ENCODE data around the gene PDPN.
A peak's percentile ranks its signal among the peaks of the same experiment; 100 is the strongest.

Gene PDPN

GRCh38 chr1:13628218-13628617, 44.6 kb downstream of the PDPN start:
- in situ Hi-C loops (cut with HindIII; ENCODE audit: low pct_unique_long_range_greater_than_20kb, low sequenced_read_pairs) = no loop called here
- TF ChIP-seq JUND (IDR thresholded peaks at IDR 0.05; ENCODE audit: low read depth) = no peak
- no peak for DNase-seq (ENCODE audit: low read depth in 1 of 2, low spot score in 1 of 2)

- no peak for DNase-seq (ENCODE audit: low read depth in 1 of 2, low spot score in 1 of 2)
- TF ChIP-seq JUND (IDR thresholded peaks at IDR 0.05; ENCODE audit: low read depth) = no peak
- in situ Hi-C loops (cut with HindIII; ENCODE audit: low pct_unique_long_range_greater_than_20kb, low sequenced_read_pairs) = no loop called here
Measured at GRCh38 chr1:13628711-13629110, 45.1 kb downstream of the PDPN start.

DNA sequence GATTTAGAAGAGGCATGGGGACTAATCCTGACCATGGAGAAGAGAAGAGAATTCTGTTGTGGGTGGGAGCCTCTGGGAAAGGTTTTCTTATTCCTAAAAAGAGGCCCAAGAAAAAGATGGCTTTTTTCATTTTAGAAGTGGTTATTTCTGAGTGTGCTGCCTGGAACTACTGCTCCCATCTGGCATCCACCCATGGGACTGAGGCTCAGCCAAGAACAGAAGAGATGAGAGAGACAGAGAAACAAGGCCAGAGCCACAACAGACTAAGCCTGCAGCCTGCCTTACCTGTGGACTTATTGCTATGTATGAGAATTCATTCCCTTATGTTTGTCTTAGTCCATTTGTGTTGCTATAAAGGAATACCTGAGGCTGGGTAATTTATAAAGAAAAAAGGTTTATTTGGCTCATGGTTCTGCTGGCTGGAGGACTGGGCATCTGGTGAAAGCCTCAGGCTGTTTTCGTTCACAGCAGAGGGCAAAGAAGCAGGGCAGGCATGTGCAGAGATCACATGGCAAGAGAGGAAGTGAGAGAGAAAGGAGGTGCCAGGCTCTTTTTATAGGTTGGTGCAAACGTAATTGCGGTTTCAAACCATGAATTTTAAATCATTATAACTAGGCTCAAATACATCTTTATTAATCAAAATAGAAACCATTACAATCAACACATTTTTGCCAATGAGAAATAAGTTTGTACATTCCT, 58.8 kb downstream of the PDPN start:
- no peak for DNase-seq (ENCODE audit: low read depth in 1 of 2, low spot score in 1 of 2)
- TF ChIP-seq JUND (IDR thresholded peaks at IDR 0.05; ENCODE audit: low read depth) = no peak
- in situ Hi-C loops (cut with HindIII; ENCODE audit: low pct_unique_long_range_greater_than_20kb, low sequenced_read_pairs) = no loop called here

- DNase-seq (ENCODE audit: low read depth in 1 of 2, low spot score in 1 of 2) = no peak
- in situ Hi-C loops (cut with HindIII; ENCODE audit: low pct_unique_long_range_greater_than_20kb, low sequenced_read_pairs) = no loop called here
- no peak for TF ChIP-seq JUND (IDR thresholded peaks at IDR 0.05; ENCODE audit: low read depth)
Measured at GRCh38 chr1:13643017-13643416, 59.4 kb downstream of the PDPN start.

- in situ Hi-C loops (cut with HindIII; ENCODE audit: low pct_unique_long_range_greater_than_20kb, low sequenced_read_pairs) = no loop called here
- no peak for DNase-seq (ENCODE audit: low read depth in 1 of 2, low spot score in 1 of 2)
- no peak for TF ChIP-seq JUND (IDR thresholded peaks at IDR 0.05; ENCODE audit: low read depth)
Measured at GRCh38 chr1:13646521-13646920, 62.9 kb downstream of the PDPN start.

- TF ChIP-seq JUND (IDR thresholded peaks at IDR 0.05; ENCODE audit: low read depth) = no peak
- DNase-seq (ENCODE audit: low read depth in 1 of 2, low spot score in 1 of 2) = peak in 1 of 2 experiments; percentile 6
- in situ Hi-C loops (cut with HindIII; ENCODE audit: low pct_unique_long_range_greater_than_20kb, low sequenced_read_pairs) = no loop called here
Measured at GRCh38 chr1:13651279-13651678, 67.6 kb downstream of the PDPN start.

DNA sequence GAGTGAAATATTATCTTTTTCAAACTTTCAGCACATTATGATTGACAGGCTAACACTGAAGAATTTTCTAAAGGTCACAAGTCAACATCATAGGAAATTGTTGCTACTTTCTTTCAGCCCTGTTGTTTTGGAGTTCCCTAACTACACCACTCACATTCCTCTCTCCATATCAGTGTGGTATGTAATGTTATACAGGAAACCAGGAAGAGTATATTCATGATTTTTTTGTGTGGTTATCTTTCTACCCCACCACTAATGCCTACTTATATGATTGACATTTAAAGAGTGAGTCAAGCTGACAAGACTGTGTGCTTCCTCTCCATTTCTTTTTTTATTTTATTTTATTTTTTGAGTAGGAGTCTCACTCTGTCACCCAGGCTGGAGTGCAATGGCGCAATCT, 68.6 kb downstream of the PDPN start:
- in situ Hi-C loops (cut with HindIII; ENCODE audit: low pct_unique_long_range_greater_than_20kb, low sequenced_read_pairs) = no loop called here
- DNase-seq (ENCODE audit: low read depth in 1 of 2, low spot score in 1 of 2) = no peak
- no peak for TF ChIP-seq JUND (IDR thresholded peaks at IDR 0.05; ENCODE audit: low read depth)

DNA sequence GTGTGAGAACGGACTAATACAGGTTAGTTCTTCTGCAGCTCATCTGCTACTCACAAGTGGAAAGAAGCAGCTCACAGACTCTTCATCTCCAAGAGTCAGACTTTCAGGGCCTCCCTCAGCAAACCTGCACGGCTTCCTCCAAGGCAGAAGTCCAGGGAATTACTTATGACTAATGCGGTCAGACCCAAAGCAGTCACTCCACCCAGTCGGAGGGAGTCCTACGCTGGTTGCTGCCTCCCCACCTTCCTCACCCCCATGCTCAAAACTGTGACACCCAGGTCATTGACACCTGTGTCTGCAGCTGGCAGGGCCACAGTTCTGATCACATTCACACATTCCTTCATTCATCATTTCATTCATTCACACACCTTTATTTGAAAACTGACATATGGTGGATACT, 77.9 kb downstream of the PDPN start:
- TF ChIP-seq JUND (IDR thresholded peaks at IDR 0.05; ENCODE audit: low read depth) = no peak

DNA sequence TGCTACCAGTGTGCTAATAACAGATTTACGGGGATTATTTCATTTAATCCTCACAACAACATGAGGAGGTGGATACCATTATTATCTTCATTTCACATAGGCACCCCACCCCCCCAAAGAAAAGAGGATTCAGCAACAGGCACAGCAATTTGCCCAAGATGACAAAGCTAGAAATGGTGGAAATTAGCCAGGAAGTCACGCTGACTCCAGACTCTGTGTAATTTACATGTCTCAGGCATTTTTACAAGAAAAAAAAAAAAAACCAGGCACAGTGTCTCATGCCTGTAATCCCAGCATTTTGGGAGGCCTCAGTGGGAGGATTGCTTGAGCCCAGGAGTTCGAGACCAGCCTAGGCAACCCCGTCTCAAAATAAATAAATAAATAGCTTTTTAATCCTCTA, 78.9 kb downstream of the PDPN start:
- no peak for DNase-seq (ENCODE audit: low read depth in 1 of 2, low spot score in 1 of 2)
- in situ Hi-C loops (cut with HindIII; ENCODE audit: low pct_unique_long_range_greater_than_20kb, low sequenced_read_pairs) = no loop called here
- no peak for TF ChIP-seq JUND (IDR thresholded peaks at IDR 0.05; ENCODE audit: low read depth)

More for the DNA sequence above, 77.9 kb downstream of the PDPN start:
- in situ Hi-C loops (cut with HindIII; ENCODE audit: low pct_unique_long_range_greater_than_20kb, low sequenced_read_pairs) = no loop called here
- no peak for DNase-seq (ENCODE audit: low read depth in 1 of 2, low spot score in 1 of 2)

GRCh38 chr1:13663969-13664368, 80.3 kb downstream of the PDPN start:
- in situ Hi-C loops (cut with HindIII; ENCODE audit: low pct_unique_long_range_greater_than_20kb, low sequenced_read_pairs) = no loop called here
- no peak for TF ChIP-seq JUND (IDR thresholded peaks at IDR 0.05; ENCODE audit: low read depth)
- DNase-seq (ENCODE audit: low read depth in 1 of 2, low spot score in 1 of 2) = no peak

GRCh38 chr1:13664451-13664850, 80.8 kb downstream of the PDPN start:
- TF ChIP-seq JUND (IDR thresholded peaks at IDR 0.05; ENCODE audit: low read depth) = no peak
- in situ Hi-C loops (cut with HindIII; ENCODE audit: low pct_unique_long_range_greater_than_20kb, low sequenced_read_pairs) = no loop called here
- DNase-seq (ENCODE audit: low read depth in 1 of 2, low spot score in 1 of 2) = no peak

- in situ Hi-C loops (cut with HindIII; ENCODE audit: low pct_unique_long_range_greater_than_20kb, low sequenced_read_pairs) = no loop called here
- no peak for TF ChIP-seq JUND (IDR thresholded peaks at IDR 0.05; ENCODE audit: low read depth)
- DNase-seq (ENCODE audit: low read depth in 1 of 2, low spot score in 1 of 2) = no peak
Measured at GRCh38 chr1:13666317-13666716, 82.7 kb downstream of the PDPN start.
